Neural cell (in vitro differentiated cells): ENCODE data around the gene FAM110A. TPM values are rescaled to one million over a fixed set of nuclear protein-coding genes. Genes with fewer than 3 reads are reported as not detected.
"Not testable (repeated sequence)": the region's sequence is repeated elsewhere in the genome, so short reads cannot be mapped to it uniquely, and the experiment has no call there.

ENCODE experiments used
- H2AFZ ChIP-seq: fragments of 200-600, 300-800 bp; sonication (generic), shearing (Covaris generic); 2 replicates; pipeline ENCODE4 v1.6.0; 2014; ENCODE audit warnings: low read depth, mild to moderate bottlenecking, antibody characterized with exemption, low read length, moderate library complexity
- H3F3A ChIP-seq: fragments of 200-600 bp; shearing (Covaris generic); 2 replicates; pipeline ENCODE4 v1.6.1; 2016; ENCODE audit warnings: mild to moderate bottlenecking, moderate library complexity, mixed read lengths, antibody characterized with exemption, low read length; ENCODE audit not compliant: insufficient read depth, poor library complexity, severe bottlenecking
- H3K27ac ChIP-seq: fragments of 200-600, 300-800 bp; sonication (generic), shearing (Covaris generic); 2 replicates; pipeline ENCODE4 v1.5.1; 2014; ENCODE audit warnings: mild to moderate bottlenecking, low read length, moderate library complexity
- H3K27me3 ChIP-seq: fragments of 300-800, 200-600 bp; sonication (generic), shearing (Covaris generic); 2 replicates; pipeline ENCODE4 v1.6.0; 2014; ENCODE audit warnings: mild to moderate bottlenecking, low read depth, low read length, moderate library complexity; ENCODE audit not compliant: insufficient read depth
- H3K36me3 ChIP-seq: fragments of 300-800, 200-600 bp; sonication (generic), shearing (Covaris generic); 2 replicates; pipeline ENCODE4 v1.5.1; 2014; ENCODE audit warnings: mild to moderate bottlenecking, antibody characterized with exemption, low read length, moderate library complexity; ENCODE audit not compliant: insufficient read depth
- H3K4me2 ChIP-seq: fragments of 300-800, 200-600 bp; sonication (generic), shearing (Covaris generic); 2 replicates; pipeline ENCODE4 v1.6.0; 2014; ENCODE audit warnings: mild to moderate bottlenecking, low read length
- H3K4me3 ChIP-seq: fragments of 300-800, 200-600 bp; sonication (generic), shearing (Covaris generic); 2 replicates; pipeline ENCODE4 v1.5.1; 2014; ENCODE audit warnings: mild to moderate bottlenecking, low read length, moderate library complexity
- H3K79me2 ChIP-seq: fragments of 200-600 bp; shearing (Covaris generic); replicated peaks from 2 replicates; pipeline ENCODE4 v1.6.0; 2014; ENCODE audit warnings: mild to moderate bottlenecking, low read length, moderate library complexity; ENCODE audit not compliant: insufficient read depth
- H3K9ac ChIP-seq: fragments of 300-800, 200-600 bp; sonication (generic), shearing (Covaris generic); 2 replicates; pipeline ENCODE4 v1.6.1; 2016; ENCODE audit warnings: mild to moderate bottlenecking, low read length, mixed read lengths
- H3K9me2 ChIP-seq: fragments of 200-600 bp; shearing (Covaris generic); 2 replicates; pipeline ENCODE4 v1.6.1; 2016; ENCODE audit warnings: mild to moderate bottlenecking, low read length, mixed read lengths; ENCODE audit not compliant: insufficient read depth
- H3K9me3 ChIP-seq: fragments of 200-600, 300-800 bp; sonication (generic), shearing (Covaris generic); 2 replicates; pipeline ENCODE4 v1.6.1; 2016; ENCODE audit warnings: mild to moderate bottlenecking, mixed run types, low read length, moderate library complexity, mixed read lengths
- H4K20me1 ChIP-seq: fragments of 200-600 bp; shearing (Covaris generic); 2 replicates; pipeline ENCODE4 v1.6.1; 2016; ENCODE audit warnings: mild to moderate bottlenecking, mixed run types; ENCODE audit not compliant: insufficient read depth
- CTCF ChIP-seq: fragments of 450-650 bp; IDR thresholded peaks from 2 replicates; pipeline ENCODE4 v1.5.1; 2014; ENCODE audit warnings: antibody characterized with exemption, mild to moderate bottlenecking, moderate library complexity; ENCODE audit not compliant: poor library complexity, severe bottlenecking
- EP300 ChIP-seq: fragments of 450-650 bp; conservative IDR thresholded peaks from 2 replicates; pipeline ENCODE4 v1.6.1; 2014; ENCODE audit warnings: antibody characterized with exemption, mild to moderate bottlenecking, moderate library complexity; ENCODE audit not compliant: poor library complexity, severe bottlenecking
- EZH2 ChIP-seq: fragments of 200-600, 300-800 bp; shearing (Covaris generic), sonication (generic); IDR thresholded peaks from 2 replicates; pipeline ENCODE4 v1.6.1; 2014; ENCODE audit warnings: antibody characterized with exemption, low read length, borderline replicate concordance, mild to moderate bottlenecking; ENCODE audit not compliant: insufficient read depth, poor library complexity, severe bottlenecking
- MXI1 ChIP-seq: fragments of 450-650 bp; conservative IDR thresholded peaks from 2 replicates; pipeline ENCODE4 v1.6.1; 2014; ENCODE audit warnings: antibody characterized with exemption, mild to moderate bottlenecking; ENCODE audit not compliant: poor library complexity, severe bottlenecking
- POLR2AphosphoS5 ChIP-seq: IDR thresholded peaks from 2 replicates; pipeline ENCODE4 v1.6.1; 2012
- RAD21 ChIP-seq: fragments of 450-650 bp; conservative IDR thresholded peaks from 2 replicates; pipeline ENCODE4 v1.6.1; 2014; ENCODE audit warnings: antibody characterized with exemption, mild to moderate bottlenecking, moderate library complexity
- REST ChIP-seq: IDR thresholded peaks from 2 replicates; pipeline ENCODE4 v1.6.1; 2012; ENCODE audit warnings: borderline replicate concordance
- SMC3 ChIP-seq: fragments of 450-650 bp; conservative IDR thresholded peaks from 2 replicates; pipeline ENCODE4 v1.6.1; 2014; ENCODE audit warnings: antibody characterized with exemption, mild to moderate bottlenecking, moderate library complexity; ENCODE audit not compliant: poor library complexity
- TAF1 ChIP-seq: IDR thresholded peaks from 2 replicates; pipeline ENCODE4 v1.6.1; 2012; ENCODE audit warnings: low read depth
- polyA plus RNA-seq: library from polyadenylated mRNA; depleted of rRNA; stranded (reverse); fragments of >200 nt; gene quantifications from 2 replicates; pipeline ENCODE4 v1.2.3, GENCODE V29; 2014

FAM110A gene
- polyA plus RNA-seq, 1 donor from 2014 or later, result 5.8 TPM

GRCh38 chr20:848731-849130 is 15.2 kb downstream of the FAM110A start:
- H3K79me2 ChIP-seq, H2AFZ ChIP-seq, H4K20me1 ChIP-seq, H3K27ac ChIP-seq, H3K9ac ChIP-seq, H3K9me3 ChIP-seq, H3F3A ChIP-seq, H3K4me2 ChIP-seq, H3K9me2 ChIP-seq, H3K27me3 ChIP-seq, H3K36me3 ChIP-seq, H3K4me3 ChIP-seq: not testable (repeated sequence)

- no peaks in the 10 kb centered on the region for H3K79me2 ChIP-seq
- no peak overlapping the region for H3K4me3 ChIP-seq
- no peaks in the 10 kb centered on the region for H3K36me3 ChIP-seq
- H3K9me2 ChIP-seq, result no peaks in the 10 kb centered on the region
- no peak overlapping the region for H3K4me2 ChIP-seq
- H3K9ac ChIP-seq, result no peak overlapping the region
- no peak overlapping the region for H2AFZ ChIP-seq
- H3K9me3 ChIP-seq, result no peaks in the 10 kb centered on the region
- TF ChIP-seq EP300 (no peak), EZH2 (no peak), CTCF (no peak), MXI1 (no peak), SMC3 (no peak), POLR2AphosphoS5 (no peak), TAF1 (no peak), RAD21 (no peak), REST (no peak)
- H4K20me1 ChIP-seq, result no peaks in the 10 kb centered on the region
- no peaks in the 10 kb centered on the region for H3F3A ChIP-seq
- no peaks in the 10 kb centered on the region for H3K27me3 ChIP-seq
- no peak overlapping the region for H3K27ac ChIP-seq
Observed at GRCh38 chr20:853406-853996, 20.0 kb downstream of the FAM110A start.

- no peak overlapping the region for H3K4me3 ChIP-seq
- no peaks in the 10 kb centered on the region for H3F3A ChIP-seq
- H3K4me2 ChIP-seq, result no peak overlapping the region
- no peak overlapping the region for H2AFZ ChIP-seq
- no peak overlapping the region for H3K27ac ChIP-seq
- H3K9ac ChIP-seq, result no peak overlapping the region
- no peaks in the 10 kb centered on the region for H3K36me3 ChIP-seq
- H3K9me2 ChIP-seq, result no peaks in the 10 kb centered on the region
- no peaks in the 10 kb centered on the region for H3K9me3 ChIP-seq
- H4K20me1 ChIP-seq, result no peaks in the 10 kb centered on the region
- no peak for TF ChIP-seq POLR2AphosphoS5
- TF ChIP-seq SMC3, result no peak
- TF ChIP-seq REST, result no peak
- no peak for TF ChIP-seq CTCF
- TF ChIP-seq EP300, result no peak
- no peak for TF ChIP-seq MXI1
- no peak for TF ChIP-seq RAD21
- TF ChIP-seq TAF1, result no peak
- TF ChIP-seq EZH2, result no peak
- no peaks in the 10 kb centered on the region for H3K79me2 ChIP-seq
- no peaks in the 10 kb centered on the region for H3K27me3 ChIP-seq
Observed at GRCh38 chr20:854601-855000, 21.1 kb downstream of the FAM110A start.
